Measurements from ENCODE around the gene UROC1. TPM values are rescaled to one million over a fixed set of nuclear protein-coding genes. Genes with fewer than 3 reads are reported as not detected.
A peak's percentile ranks its signal among the peaks of the same experiment; 100 is the strongest.

The UROC1 gene
- total and polyA plus RNA-seq, 2 experiments from 2014 or later = not detected

DNA sequence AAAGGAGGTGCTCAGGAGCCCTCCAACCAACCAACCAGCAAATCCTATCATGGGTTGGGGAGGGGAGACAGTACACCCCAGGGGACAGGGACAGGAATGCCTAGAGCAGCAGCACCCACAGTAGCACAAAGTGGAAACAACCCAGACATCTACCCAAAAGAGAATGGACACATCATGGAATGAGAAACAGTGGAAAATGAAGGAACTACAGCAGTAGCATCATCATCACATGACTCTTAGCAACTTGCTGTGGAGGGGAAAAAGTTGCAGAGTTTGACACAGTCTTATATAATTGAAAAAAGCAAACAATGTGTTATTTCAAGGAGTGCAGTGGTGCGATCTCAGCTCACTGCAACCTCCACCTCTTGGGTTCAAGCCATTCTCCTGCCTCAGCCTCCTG lies 30.1 kb upstream of the UROC1 start:
- H3K4me3 Mint-ChIP-seq = no peak overlapping the region
- no peak for DNase-seq (ENCODE audit: low spot score)
- Histone ChIP-seq H3K9me2 (ENCODE audit: insufficient read depth) (no peaks in the 10 kb centered on the region), H3K27me3 (ENCODE audit: insufficient read depth) (no peaks in the 10 kb centered on the region), H2AFZ (0 out of 2 replicates have a peak overlapping the region, but pooled peaks have one; percentile 72), H3K27ac (ENCODE audit: low read depth) (no peak overlapping the region), H3K36me3 (ENCODE audit: insufficient read depth) (no peaks in the 10 kb centered on the region), H3K79me2 (replicated peaks; ENCODE audit: insufficient read depth) (no peaks in the 10 kb centered on the region), H4K20me1 (replicated peaks; ENCODE audit: insufficient read depth) (no peaks in the 10 kb centered on the region), H3K4me3 (no peak overlapping the region), H3K4me2 (no peak overlapping the region), H3F3A (replicated peaks; ENCODE audit: low read depth) (no peaks in the 10 kb centered on the region), H3K4me1 (ENCODE audit: insufficient read depth) (peaks cover 18% of the 10 kb centered on the region)
- H3K27me3 Mint-ChIP-seq (ENCODE audit: insufficient read depth, low read depth, poor library complexity) = peaks cover 18% of the 10 kb centered on the region
- no peaks in the 10 kb centered on the region for H3K36me3 Mint-ChIP-seq (ENCODE audit: low read depth)
- no peaks in the 10 kb centered on the region; the same call in 2 of the 3 replicates for H3K9me3 Mint-ChIP-seq
- no peak for TF ChIP-seq EZH2 (IDR thresholded peaks at IDR 0.05; ENCODE audit: low read depth, unreplicated experiment)
- TF ChIP-seq, protein P1, sequence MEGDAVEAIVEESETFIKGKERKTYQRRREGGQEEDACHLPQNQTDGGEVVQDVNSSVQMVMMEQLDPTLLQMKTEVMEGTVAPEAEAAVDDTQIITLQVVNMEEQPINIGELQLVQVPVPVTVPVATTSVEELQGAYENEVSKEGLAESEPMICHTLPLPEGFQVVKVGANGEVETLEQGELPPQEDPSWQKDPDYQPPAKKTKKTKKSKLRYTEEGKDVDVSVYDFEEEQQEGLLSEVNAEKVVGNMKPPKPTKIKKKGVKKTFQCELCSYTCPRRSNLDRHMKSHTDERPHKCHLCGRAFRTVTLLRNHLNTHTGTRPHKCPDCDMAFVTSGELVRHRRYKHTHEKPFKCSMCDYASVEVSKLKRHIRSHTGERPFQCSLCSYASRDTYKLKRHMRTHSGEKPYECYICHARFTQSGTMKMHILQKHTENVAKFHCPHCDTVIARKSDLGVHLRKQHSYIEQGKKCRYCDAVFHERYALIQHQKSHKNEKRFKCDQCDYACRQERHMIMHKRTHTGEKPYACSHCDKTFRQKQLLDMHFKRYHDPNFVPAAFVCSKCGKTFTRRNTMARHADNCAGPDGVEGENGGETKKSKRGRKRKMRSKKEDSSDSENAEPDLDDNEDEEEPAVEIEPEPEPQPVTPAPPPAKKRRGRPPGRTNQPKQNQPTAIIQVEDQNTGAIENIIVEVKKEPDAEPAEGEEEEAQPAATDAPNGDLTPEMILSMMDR (conservative IDR thresholded peaks at IDR 0.05; ENCODE audit: low read depth in 2 of 2) = no peak
- TF ChIP-seq POLR2AphosphoS5 (IDR thresholded peaks at IDR 0.05; ENCODE audit: low read depth) = no peak
- TF ChIP-seq, protein P2, sequence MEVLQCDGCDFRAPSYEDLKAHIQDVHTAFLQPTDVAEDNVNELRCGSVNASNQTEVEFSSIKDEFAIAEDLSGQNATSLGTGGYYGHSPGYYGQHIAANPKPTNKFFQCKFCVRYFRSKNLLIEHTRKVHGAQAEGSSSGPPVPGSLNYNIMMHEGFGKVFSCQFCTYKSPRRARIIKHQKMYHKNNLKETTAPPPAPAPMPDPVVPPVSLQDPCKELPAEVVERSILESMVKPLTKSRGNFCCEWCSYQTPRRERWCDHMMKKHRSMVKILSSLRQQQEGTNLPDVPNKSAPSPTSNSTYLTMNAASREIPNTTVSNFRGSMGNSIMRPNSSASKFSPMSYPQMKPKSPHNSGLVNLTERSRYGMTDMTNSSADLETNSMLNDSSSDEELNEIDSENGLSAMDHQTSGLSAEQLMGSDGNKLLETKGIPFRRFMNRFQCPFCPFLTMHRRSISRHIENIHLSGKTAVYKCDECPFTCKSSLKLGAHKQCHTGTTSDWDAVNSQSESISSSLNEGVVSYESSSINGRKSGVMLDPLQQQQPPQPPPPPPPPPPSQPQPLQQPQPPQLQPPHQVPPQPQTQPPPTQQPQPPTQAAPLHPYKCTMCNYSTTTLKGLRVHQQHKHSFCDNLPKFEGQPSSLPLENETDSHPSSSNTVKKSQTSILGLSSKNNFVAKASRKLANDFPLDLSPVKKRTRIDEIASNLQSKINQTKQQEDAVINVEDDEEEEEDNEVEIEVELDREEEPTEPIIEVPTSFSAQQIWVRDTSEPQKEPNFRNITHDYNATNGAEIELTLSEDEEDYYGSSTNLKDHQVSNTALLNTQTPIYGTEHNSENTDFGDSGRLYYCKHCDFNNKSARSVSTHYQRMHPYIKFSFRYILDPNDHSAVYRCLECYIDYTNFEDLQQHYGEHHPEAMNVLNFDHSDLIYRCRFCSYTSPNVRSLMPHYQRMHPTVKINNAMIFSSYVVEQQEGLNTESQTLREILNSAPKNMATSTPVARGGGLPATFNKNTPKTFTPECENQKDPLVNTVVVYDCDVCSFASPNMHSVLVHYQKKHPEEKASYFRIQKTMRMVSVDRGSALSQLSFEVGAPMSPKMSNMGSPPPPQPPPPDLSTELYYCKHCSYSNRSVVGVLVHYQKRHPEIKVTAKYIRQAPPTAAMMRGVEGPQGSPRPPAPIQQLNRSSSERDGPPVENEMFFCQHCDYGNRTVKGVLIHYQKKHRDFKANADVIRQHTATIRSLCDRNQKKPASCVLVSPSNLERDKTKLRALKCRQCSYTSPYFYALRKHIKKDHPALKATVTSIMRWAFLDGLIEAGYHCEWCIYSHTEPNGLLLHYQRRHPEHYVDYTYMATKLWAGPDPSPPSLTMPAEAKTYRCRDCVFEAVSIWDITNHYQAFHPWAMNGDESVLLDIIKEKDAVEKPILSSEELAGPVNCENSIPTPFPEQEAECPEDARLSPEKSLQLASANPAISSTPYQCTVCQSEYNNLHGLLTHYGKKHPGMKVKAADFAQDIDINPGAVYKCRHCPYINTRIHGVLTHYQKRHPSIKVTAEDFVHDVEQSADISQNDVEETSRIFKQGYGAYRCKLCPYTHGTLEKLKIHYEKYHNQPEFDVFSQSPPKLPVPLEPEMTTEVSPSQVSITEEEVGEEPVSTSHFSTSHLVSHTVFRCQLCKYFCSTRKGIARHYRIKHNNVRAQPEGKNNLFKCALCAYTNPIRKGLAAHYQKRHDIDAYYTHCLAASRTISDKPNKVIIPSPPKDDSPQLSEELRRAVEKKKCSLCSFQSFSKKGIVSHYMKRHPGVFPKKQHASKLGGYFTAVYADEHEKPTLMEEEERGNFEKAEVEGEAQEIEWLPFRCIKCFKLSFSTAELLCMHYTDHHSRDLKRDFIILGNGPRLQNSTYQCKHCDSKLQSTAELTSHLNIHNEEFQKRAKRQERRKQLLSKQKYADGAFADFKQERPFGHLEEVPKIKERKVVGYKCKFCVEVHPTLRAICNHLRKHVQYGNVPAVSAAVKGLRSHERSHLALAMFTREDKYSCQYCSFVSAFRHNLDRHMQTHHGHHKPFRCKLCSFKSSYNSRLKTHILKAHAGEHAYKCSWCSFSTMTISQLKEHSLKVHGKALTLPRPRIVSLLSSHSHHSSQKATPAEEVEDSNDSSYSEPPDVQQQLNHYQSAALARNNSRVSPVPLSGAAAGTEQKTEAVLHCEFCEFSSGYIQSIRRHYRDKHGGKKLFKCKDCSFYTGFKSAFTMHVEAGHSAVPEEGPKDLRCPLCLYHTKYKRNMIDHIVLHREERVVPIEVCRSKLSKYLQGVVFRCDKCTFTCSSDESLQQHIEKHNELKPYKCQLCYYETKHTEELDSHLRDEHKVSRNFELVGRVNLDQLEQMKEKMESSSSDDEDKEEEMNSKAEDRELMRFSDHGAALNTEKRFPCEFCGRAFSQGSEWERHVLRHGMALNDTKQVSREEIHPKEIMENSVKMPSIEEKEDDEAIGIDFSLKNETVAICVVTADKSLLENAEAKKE (CRISPR knock-in tag; IDR thresholded peaks at IDR 0.05) = no peak
- TF ChIP-seq, protein P3, sequence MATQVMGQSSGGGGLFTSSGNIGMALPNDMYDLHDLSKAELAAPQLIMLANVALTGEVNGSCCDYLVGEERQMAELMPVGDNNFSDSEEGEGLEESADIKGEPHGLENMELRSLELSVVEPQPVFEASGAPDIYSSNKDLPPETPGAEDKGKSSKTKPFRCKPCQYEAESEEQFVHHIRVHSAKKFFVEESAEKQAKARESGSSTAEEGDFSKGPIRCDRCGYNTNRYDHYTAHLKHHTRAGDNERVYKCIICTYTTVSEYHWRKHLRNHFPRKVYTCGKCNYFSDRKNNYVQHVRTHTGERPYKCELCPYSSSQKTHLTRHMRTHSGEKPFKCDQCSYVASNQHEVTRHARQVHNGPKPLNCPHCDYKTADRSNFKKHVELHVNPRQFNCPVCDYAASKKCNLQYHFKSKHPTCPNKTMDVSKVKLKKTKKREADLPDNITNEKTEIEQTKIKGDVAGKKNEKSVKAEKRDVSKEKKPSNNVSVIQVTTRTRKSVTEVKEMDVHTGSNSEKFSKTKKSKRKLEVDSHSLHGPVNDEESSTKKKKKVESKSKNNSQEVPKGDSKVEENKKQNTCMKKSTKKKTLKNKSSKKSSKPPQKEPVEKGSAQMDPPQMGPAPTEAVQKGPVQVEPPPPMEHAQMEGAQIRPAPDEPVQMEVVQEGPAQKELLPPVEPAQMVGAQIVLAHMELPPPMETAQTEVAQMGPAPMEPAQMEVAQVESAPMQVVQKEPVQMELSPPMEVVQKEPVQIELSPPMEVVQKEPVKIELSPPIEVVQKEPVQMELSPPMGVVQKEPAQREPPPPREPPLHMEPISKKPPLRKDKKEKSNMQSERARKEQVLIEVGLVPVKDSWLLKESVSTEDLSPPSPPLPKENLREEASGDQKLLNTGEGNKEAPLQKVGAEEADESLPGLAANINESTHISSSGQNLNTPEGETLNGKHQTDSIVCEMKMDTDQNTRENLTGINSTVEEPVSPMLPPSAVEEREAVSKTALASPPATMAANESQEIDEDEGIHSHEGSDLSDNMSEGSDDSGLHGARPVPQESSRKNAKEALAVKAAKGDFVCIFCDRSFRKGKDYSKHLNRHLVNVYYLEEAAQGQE (IDR thresholded peaks at IDR 0.05; ENCODE audit: unreplicated experiment) = no peak
- no peak for TF ChIP-seq JUNB (IDR thresholded peaks at IDR 0.05; ENCODE audit: unreplicated experiment)
- TF ChIP-seq, protein P4, sequence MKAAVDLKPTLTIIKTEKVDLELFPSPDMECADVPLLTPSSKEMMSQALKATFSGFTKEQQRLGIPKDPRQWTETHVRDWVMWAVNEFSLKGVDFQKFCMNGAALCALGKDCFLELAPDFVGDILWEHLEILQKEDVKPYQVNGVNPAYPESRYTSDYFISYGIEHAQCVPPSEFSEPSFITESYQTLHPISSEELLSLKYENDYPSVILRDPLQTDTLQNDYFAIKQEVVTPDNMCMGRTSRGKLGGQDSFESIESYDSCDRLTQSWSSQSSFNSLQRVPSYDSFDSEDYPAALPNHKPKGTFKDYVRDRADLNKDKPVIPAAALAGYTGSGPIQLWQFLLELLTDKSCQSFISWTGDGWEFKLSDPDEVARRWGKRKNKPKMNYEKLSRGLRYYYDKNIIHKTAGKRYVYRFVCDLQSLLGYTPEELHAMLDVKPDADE (IDR thresholded peaks at IDR 0.05) = no peak
- no peak for TF ChIP-seq ZNF114 (CRISPR knock-in tag; IDR thresholded peaks at IDR 0.05)
- TF ChIP-seq EZH2phosphoT487 (IDR thresholded peaks at IDR 0.05; ENCODE audit: unreplicated experiment) = no peak
- TF ChIP-seq CREB1 (CRISPR knock-in tag; IDR thresholded peaks at IDR 0.05; ENCODE audit: low read depth) = no peak
- TF ChIP-seq ZNF331 (CRISPR knock-in tag; IDR thresholded peaks at IDR 0.05; ENCODE audit: low read depth) = no peak
- TF ChIP-seq STAT1 (IDR thresholded peaks at IDR 0.05; ENCODE audit: unreplicated experiment) = no peak
- no peak for TF ChIP-seq NANOG (IDR thresholded peaks at IDR 0.05; ENCODE audit: borderline replicate concordance)
- H3K27ac Mint-ChIP-seq = no peak overlapping the region
- peaks cover 43% of the 10 kb centered on the region for H3K4me1 Mint-ChIP-seq
- ATAC-seq = no peak
